NB4 (cell line): ENCODE measurements around the gene VIT.

Experiments used
- DNase-seq: peaks from one replicate; pipeline ENCODE4 v3.0.0; 2010; ENCODE audit warnings: low read depth
- H3K4me3 ChIP-seq: one replicate; pipeline ENCODE4 v1.5.1; 2011; ENCODE audit warnings: mild to moderate bottlenecking, low read depth, low read length, moderate library complexity
- CTCF ChIP-seq: IDR thresholded peaks from one replicate; pipeline ENCODE4 v1.5.1; 2012; ENCODE audit warnings: low read depth, low read length
- MAX ChIP-seq: IDR thresholded peaks from 2 replicates; pipeline ENCODE4 v1.6.1; 2011; ENCODE audit warnings: low read depth, low read length
- MYC ChIP-seq: IDR thresholded peaks from 2 replicates; pipeline ENCODE4 v1.6.1; 2011; ENCODE audit warnings: low read depth, low read length
- POLR2A ChIP-seq: IDR thresholded peaks from 2 replicates; pipeline ENCODE4 v1.6.1; 2011; ENCODE audit warnings: mild to moderate bottlenecking; ENCODE audit not compliant: insufficient read length; ENCODE audit errors: extremely low read depth

VIT gene

GRCh38 chr2:36675579-36676282 lies 20.8 kb upstream of the VIT start:
- no peak overlapping the region for H3K4me3 ChIP-seq
- TF ChIP-seq MYC (no peak), CTCF (no peak), POLR2A (no peak), MAX (no peak)
- no peak for DNase-seq

GRCh38 chr2:36676364-36676763 lies 20.1 kb upstream of the VIT start:
- TF ChIP-seq POLR2A, result no peak
- no peak for TF ChIP-seq CTCF
- no peak for TF ChIP-seq MYC
- TF ChIP-seq MAX, result no peak
- H3K4me3 ChIP-seq, result no peak overlapping the region
- no peak for DNase-seq

GRCh38 chr2:36677386-36677785 lies 19.1 kb upstream of the VIT start:
- TF ChIP-seq MAX (no peak), CTCF (no peak), MYC (no peak), POLR2A (no peak)
- peak; percentile 64 for DNase-seq
- no peak overlapping the region for H3K4me3 ChIP-seq

- peak; percentile 46 for DNase-seq
- no peak overlapping the region for H3K4me3 ChIP-seq
- no peak for TF ChIP-seq MAX
Measured at GRCh38 chr2:36677996-36678605, 18.4 kb upstream of the VIT start.

GRCh38 chr2:36678856-36679255 lies 17.7 kb upstream of the VIT start:
- no peak for DNase-seq
- H3K4me3 ChIP-seq, result no peak overlapping the region
- no peak for TF ChIP-seq MAX
- TF ChIP-seq CTCF, result no peak
- no peak for TF ChIP-seq POLR2A
- TF ChIP-seq MYC, result no peak

GRCh38 chr2:36680012-36680411 lies 16.5 kb upstream of the VIT start:
- TF ChIP-seq MYC (no peak), CTCF (no peak), MAX (no peak), POLR2A (no peak)
- DNase-seq, result no peak
- no peak overlapping the region for H3K4me3 ChIP-seq
